GM18870 (cell line): ENCODE data around the gene FAU.

ENCODE experiments used
- ATAC-seq: cut with Tn5 transposase; IDR thresholded peaks from one replicate; pipeline ENCODE4 v1.9.1; 2021; ENCODE audit warnings: moderate library complexity; ENCODE audit not compliant: unreplicated experiment

The FAU gene

DNA sequence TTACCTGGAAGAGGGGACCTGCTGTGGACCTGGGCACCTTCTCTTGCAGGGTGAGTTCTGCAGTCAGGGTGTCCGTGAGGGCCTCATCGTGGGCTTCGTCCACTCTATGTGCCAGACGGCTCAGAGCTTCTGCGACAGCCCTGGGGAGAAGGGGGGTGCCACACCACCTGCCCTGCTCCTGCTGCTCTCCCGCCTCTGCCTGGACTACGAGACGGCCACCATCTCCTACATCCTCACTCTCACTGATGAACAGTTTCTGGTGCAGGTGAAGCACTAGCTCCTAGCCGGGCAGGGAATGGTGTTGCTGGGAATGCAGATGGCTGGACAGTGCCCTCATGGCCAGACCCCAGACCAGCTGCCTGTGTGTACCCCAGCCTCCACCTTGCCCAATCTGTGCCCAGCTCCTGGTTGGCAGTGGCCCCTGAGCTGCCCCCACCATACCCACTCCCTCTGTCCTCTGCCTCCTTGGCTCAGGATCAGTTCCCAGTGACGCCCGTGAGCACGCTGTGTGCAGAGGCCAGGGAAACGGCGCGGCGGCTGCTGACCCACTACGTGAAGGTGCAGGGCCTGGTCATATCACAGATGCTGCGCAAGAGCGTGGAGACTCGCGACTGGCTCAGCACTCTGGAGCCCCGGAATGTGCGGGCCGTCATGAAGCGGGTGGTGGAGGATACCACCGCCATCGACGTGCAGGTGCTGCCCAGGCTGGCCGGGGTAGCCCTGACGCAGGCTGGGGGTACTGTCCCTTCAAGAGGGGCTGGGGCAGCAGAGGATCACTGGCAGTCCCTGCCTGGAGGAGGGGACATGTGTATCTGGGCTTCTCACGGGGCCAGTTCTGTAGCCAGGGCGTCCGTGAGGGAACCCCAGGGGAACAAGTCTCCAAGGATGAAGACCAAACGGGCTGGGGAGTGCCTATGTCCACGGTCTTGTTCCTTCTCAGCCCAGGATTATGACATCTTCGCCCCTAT lies 12.4 kb downstream of the FAU start:
- ATAC-seq = no peak

GRCh38 chr11:65108469-65109123 lies 13.3 kb downstream of the FAU start:
- no peak for ATAC-seq

- no peak for ATAC-seq
These were observed 14.0 kb downstream of the FAU start for GRCh38 chr11:65107751-65108468.

- no peak for ATAC-seq
These were observed 14.9 kb downstream of the FAU start for GRCh38 chr11:65107078-65107477.

- ATAC-seq = no peak
These were observed 17.3 kb downstream of the FAU start for GRCh38 chr11:65104628-65105027.

GRCh38 chr11:65103476-65103875 lies 18.5 kb downstream of the FAU start:
- ATAC-seq = no peak

GRCh38 chr11:65102142-65103095 lies 19.5 kb downstream of the FAU start:
- no peak for ATAC-seq

DNA sequence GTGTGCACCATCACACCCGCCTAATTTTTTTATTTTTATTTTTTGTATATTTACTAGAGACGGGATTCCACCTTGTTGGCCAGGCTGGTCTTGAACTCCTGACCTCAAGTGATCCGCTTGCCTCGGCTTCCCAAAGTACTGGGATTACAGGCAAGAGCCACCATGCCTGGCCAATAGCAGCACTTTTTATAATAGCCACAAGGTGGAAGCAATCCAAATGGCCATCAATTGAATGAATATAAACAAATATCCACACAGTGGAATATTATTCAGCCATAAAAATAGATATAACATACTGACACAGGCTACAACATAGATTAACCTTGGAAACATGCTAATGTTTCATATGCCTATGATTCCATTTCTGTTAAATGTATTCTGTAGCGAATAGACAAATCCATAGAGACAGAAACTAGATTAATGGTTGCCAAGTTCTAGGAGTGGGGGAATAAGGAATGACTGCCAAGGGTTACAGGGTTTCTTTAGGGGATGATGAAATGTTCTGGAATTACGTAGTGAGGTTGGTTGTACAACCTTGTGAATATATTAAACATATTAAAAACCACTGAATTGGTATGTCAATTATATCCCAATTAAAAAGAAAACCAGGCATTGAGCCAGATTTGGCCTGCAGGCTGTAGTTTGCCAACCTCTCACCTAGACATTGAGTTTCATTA lies 21.1 kb downstream of the FAU start:
- ATAC-seq = no peak

DNA sequence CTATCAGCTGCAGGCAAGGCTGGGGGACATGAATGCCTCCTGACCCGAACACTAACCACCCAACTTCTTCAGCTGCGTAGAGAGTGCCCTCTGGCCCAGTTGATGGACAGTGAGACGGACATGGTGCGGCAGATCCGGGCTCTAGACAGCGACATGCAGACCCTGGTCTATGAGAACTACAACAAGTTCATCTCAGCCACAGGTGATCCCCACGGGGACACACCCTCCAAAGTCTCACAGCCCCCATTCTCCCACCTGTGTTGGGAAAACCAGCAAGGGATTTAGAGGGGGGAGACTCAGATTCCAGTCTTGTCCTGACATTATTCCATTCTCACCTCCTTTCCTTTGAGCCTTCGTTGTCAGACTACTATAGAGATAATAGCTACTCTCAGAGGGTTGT lies 25.0 kb downstream of the FAU start:
- no peak for ATAC-seq

GRCh38 chr11:65095974-65096806 lies 25.7 kb downstream of the FAU start, which contains the start of gene VPS51:
Gene VPS51 (plus strand): TSS chr11:65096214. CDS start chr11:65096251, 37 bp downstream.
- peak; percentile 56 for ATAC-seq

DNA sequence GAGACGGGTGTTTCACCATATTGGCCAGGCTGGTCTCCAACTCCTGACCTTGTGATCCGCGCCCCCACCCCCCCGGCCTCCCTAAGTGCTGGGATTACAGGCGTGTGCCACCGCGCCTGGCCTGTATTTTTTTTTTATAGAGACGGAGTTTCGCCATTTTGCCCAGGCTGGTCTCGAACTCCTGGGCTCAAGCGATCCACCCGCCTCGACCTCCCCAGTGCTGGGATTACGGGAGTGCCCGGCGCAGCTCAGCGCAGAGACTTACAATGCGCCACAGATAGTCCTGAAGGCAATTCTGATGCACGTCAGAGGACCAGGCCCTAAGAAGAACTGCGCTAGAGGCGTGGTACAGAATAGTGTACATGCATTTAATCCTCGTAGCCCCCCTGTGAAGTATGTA lies 26.5 kb downstream of the FAU start:
- ATAC-seq = no peak

DNA sequence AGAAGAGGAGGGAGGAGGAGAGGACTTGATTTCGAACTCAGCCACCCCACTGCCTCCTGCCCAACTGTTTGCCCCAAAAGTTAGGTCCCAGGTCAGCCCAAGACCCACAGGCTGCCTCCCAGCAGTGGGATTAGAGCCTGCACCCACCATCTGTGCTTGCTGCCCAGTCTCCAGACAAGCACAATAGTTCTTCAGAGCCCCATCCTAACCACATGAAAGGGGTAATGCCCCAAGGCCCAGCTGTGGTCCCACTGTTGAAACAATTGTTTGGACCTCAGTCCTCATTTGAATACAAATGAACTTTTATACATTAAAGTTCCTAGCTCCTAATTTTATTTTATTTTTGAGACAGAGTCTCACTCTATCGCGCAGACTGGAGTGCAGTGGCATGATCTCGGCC lies 31.3 kb downstream of the FAU start:
- no peak for ATAC-seq

GRCh38 chr11:65089621-65090020 lies 32.3 kb downstream of the FAU start:
- no peak for ATAC-seq

- ATAC-seq = no peak
These were observed 34.1 kb downstream of the FAU start for GRCh38 chr11:65087827-65088226.

DNA sequence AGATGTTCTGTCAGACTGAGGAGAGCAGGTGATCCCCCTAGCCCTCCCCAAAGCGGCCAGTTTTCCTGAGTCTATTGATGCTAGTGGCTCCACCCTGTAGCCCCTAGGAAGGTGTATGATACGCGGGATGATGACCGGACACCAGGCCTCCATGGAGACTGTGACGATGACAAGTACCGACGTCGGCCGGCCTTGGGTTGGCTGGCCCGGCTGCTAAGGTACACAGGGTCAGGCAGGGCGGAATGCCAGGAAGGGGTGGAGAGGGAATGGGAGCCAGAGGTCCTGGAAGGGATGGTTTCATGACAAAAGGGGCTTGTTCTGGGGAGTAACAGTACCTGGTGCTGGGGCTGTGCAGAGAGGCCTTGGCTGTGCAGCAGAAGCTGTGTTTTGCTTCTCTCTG lies 34.7 kb downstream of the FAU start:
- no peak for ATAC-seq

DNA sequence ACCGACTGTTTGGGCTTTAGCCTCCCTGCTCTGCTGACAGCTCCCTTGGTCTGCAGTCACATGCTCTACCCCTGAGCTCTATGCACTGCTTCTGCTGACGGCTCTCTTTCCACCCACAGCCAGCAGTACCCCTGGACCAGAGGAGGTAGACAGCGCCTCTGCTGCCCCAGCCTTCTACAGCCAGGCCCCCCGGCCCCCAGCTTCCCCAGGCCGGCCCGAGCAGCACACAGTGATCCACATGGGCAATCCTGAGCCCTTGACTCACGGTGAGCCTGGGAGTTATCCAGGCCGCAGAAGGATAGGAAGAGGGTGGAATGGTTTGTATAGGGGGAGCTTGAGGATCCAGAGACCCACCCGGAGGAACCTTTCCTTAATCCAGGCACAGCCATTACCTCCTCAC lies 35.1 kb downstream of the FAU start:
- ATAC-seq = no peak

DNA sequence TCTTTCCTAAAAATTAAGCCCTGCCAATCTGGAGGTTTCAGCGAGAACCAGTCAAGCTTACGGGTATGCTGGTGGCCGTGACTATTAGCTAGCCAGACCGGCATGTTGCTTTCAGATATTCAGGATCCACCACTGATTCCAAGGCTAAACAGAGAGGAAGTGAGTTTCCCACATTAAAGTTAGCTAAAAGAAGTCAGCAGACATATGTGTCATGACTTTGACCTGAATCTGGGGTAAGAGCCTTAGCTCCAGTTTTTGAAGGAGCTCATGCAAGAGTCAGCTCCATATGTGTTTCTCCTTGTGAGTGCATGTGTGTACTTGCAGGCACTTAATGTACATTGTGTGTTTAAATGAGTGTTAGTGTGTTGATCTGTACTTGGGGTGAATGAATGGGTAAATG lies 36.5 kb downstream of the FAU start:
- ATAC-seq = no peak

DNA sequence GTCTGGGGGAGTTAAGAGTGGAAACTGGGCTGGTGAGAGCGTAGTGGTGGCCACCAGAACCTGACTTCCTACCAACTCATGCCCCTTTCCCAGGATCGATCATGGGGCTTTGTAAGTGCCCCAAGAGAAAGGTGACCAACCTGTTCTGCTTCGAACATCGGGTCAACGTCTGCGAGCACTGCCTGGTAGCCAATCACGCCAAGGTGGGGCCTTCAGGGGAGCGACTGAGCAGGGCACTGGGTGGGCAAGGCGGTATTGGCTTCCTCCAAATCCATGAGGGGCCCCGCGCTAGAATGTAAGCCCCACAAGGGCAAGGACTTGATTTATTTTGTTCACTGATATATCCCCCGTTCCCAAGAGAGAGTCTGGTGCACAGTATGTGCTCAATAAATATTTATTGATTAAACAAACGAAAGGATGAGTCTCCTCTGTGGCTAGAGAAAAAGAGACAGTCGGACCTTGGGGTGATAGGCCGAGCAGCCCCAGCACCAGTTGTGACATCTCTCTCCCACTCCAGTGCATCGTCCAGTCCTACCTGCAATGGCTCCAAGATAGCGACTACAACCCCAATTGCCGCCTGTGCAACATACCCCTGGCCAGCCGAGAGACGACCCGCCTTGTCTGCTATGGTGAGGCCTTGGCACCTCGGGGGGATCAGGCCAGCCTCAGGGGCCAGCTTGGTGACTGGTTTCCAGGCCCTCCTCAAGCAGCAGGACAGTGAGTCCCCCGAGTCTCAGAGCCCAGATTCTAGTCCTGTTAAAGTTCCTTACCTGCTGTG lies 37.1 kb downstream of the FAU start:
- ATAC-seq = no peak
